ENCODE data around the gene AIF1L.

Gene AIF1L

DNA sequence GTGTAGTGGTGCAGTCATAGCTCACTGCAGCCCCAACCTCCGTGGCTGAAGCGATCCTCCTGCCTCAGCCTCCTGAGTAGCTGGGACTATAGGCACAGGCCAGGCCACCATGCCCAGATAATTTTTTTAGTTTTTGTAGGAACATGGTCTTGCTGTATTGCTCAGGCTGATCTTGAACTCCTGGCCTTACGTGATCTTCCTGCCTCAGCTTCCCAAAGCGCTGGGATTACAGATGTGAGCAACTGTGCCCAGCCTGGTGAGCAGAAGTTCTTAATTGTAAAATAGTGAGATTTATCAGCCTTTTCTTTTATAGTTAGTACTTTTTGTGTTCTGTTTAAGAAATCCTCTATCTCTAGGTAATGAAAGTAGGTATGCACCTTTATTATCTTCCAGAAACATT, 71.6 kb downstream of the AIF1L start:
- DNase-seq (ENCODE audit: low spot score) = no peak

DNA sequence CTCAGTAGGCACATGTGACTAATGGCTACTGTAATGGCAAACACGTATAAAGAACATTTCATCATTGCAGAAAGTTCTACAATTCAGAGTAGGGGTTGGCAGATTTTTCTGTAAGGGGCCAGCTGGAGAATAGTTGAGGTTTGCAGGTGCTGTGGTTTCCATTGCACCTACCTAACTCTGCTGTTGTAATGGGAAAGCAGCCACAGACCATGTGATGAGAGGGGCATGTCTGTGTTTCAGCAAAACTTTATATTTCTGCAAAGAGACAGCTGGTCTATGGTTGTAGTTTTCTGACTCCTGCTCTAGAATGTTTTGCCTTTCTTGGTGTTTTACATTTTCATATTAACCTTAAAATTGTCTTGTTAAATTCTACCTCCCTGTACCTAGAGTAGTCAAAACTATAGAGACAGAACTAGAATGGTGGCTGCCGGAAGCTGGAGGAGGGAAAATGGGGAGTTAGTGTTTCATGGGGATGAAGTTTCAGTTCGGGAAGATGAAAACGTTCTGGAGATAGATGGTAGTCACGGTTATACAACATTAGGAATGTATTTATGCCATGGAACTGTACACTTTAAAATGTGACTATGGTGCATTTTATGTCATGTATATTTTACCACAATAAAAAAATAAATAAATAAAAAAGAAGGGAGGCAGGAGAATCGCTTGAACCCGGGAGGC, 73.4 kb downstream of the AIF1L start:
- DNase-seq (ENCODE audit: low spot score) = no peak

Measured in GM03348 (cell line).